Measurements from ENCODE around the gene GRID2. TPM values are rescaled to one million over a fixed set of nuclear protein-coding genes. Genes with fewer than 3 reads are reported as not detected.

GRID2 gene
- total and polyA plus RNA-seq, 9 of the 15 experiments (the other 6 are each of a cell fraction or from before 2014, with no cell fraction given) = 0.04 TPM; not detected in 7

DNA sequence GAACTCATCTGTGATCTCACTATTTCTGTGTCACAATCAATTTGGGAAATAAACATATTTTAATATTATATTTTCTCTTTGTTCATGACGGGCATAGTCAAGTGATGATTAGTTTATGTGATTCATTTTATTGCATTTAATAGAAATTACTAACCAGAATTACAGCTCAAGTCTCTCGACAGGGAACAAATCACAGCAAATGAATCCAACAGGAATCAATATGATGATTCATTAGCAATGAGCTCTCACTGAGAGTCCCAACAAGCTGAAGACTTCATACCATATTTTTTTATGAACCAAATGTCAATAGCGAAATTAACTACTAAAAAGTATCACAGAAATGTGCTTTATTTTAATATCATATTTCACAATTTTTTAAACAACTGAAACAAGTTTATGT lies 649.7 kb downstream of the GRID2 start:
- intact Hi-C loops (cut with micrococcal nuclease) (no loop called here), in situ Hi-C loops (cut with MboI) (no loop called here)
- no peaks in the 10 kb centered on the region for H3K36me3 ChIP-seq (ENCODE audit: control insufficient read depth, insufficient read depth, low read length)
- ChIA-PET POLR2A (no interaction called here), CTCF (ENCODE audit: low intra/inter-chr PET ratio) (no interaction called here)
- DNase-seq (ENCODE audit: extremely low read depth in 1 of 4, low spot score in 3 of 4) (no peak), ATAC-seq (no peak), FAIRE-seq (no peak)
- no peaks in the 10 kb centered on the region for H3K4me1 ChIP-seq (replicated peaks in 1 of 2; ENCODE audit: control insufficient read depth in 2 of 2, insufficient read depth in 2 of 2, low read length in 2 of 2)
- H3K27me3 ChIP-seq (ENCODE audit: control insufficient read depth in 2 of 2, insufficient read depth in 2 of 2, low read length in 2 of 2) = no peaks in the 10 kb centered on the region
- TF ChIP-seq SRSF7 (optimal IDR thresholded peaks at IDR 0.05; ENCODE audit: low read depth, low read length) = no peak
- no peak for TF ChIP-seq ASH1L (IDR thresholded peaks at IDR 0.05; ENCODE audit: borderline replicate concordance, low read depth, partially characterized antibody)
- BruUV-seq (replicated peaks) = no TSS peak
- no peak overlapping the region for H3K4me2 ChIP-seq (ENCODE audit: insufficient read depth, low read length)
- no peak overlapping the region for H3K27ac ChIP-seq (ENCODE audit: extremely low read depth, low read depth, low read length)
- no peaks in the 10 kb centered on the region for H4K20me1 ChIP-seq (replicated peaks; ENCODE audit: control insufficient read depth, insufficient read depth, low read length)
- no peak overlapping the region for H3K9ac ChIP-seq (ENCODE audit: insufficient read depth in 1 of 2, low read depth in 2 of 2, low read length in 2 of 2)
- H2AFZ ChIP-seq (ENCODE audit: low read depth, low read length) = no peak overlapping the region
- no peak overlapping the region for H3K4me3 ChIP-seq
- H3K9me1 ChIP-seq (ENCODE audit: control insufficient read depth, insufficient read depth, low read length) = no peaks in the 10 kb centered on the region
- H3K79me2 ChIP-seq (ENCODE audit: control insufficient read depth, insufficient read depth, low read length) = no peaks in the 10 kb centered on the region
- 0% methylated on average over 3 of the region's 3 CpGs for WGBS (ENCODE audit: insufficient coverage, low coverage, missing lambda C conversion rate)
- H3K9me3 ChIP-seq (replicated peaks; ENCODE audit: control insufficient read depth, insufficient read depth, low read depth, low read length) = no peaks in the 10 kb centered on the region

DNA sequence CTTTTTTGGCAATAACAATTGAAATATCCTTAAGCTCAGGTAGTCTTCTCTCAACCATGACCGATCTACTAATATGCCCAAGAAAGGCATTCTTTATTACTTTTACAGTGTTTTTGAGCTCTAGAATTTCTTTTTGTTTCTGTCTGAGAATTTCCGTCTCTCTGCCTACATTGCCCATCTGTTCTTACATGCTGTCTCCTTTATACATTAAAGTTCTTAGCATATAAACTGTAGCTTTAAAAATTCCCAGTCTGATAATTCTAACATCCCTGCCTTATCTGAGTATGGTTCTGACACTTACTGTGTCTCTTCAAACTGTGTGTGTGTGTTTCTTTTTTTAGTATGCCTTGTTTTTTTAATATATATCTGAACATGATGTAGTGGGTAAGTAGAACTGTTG lies 658.1 kb downstream of the GRID2 start:
- DNase-seq (ENCODE audit: extremely low read depth in 1 of 4, low spot score in 3 of 4) = no peak
- H3K79me2 ChIP-seq (ENCODE audit: control insufficient read depth, insufficient read depth, low read length) = no peaks in the 10 kb centered on the region
- TF ChIP-seq ZNF212 (CRISPR knock-in tag; IDR thresholded peaks at IDR 0.05) = no peak

More for the DNA sequence above, 658.1 kb downstream of the GRID2 start:
- no peak overlapping the region for H3K9ac ChIP-seq (ENCODE audit: insufficient read depth in 1 of 2, low read depth in 2 of 2, low read length in 2 of 2)
- H3K4me3 ChIP-seq = no peak overlapping the region
- no peak overlapping the region for H3K27ac ChIP-seq (ENCODE audit: extremely low read depth, low read depth, low read length)
- no peak overlapping the region for H2AFZ ChIP-seq (ENCODE audit: low read depth, low read length)
- BruUV-seq (replicated peaks) = no TSS peak
- intact Hi-C loops (cut with micrococcal nuclease) = no loop called here
- H4K20me1 ChIP-seq (replicated peaks; ENCODE audit: control insufficient read depth, insufficient read depth, low read length) = no peaks in the 10 kb centered on the region
- no peaks in the 10 kb centered on the region for H3K9me3 ChIP-seq (replicated peaks; ENCODE audit: control insufficient read depth, insufficient read depth, low read depth, low read length)
- in situ Hi-C loops (cut with MboI) = no loop called here
- 0% methylated on average over 2 of the region's 2 CpGs for WGBS (ENCODE audit: insufficient coverage, low coverage, missing lambda C conversion rate)
- ChIA-PET CTCF (ENCODE audit: low intra/inter-chr PET ratio) (no interaction called here), POLR2A (no interaction called here)
- no peaks in the 10 kb centered on the region for H3K36me3 ChIP-seq (ENCODE audit: control insufficient read depth, insufficient read depth, low read length)
- H3K4me2 ChIP-seq (ENCODE audit: insufficient read depth, low read length) = no peak overlapping the region
- no peaks in the 10 kb centered on the region for H3K27me3 ChIP-seq (ENCODE audit: control insufficient read depth in 2 of 2, insufficient read depth in 2 of 2, low read length in 2 of 2)
- ATAC-seq (no peak), FAIRE-seq (no peak)
- no peaks in the 10 kb centered on the region for H3K9me1 ChIP-seq (ENCODE audit: control insufficient read depth, insufficient read depth, low read length)
- H3K4me1 ChIP-seq (replicated peaks in 1 of 2; ENCODE audit: control insufficient read depth in 2 of 2, insufficient read depth in 2 of 2, low read length in 2 of 2) = no peaks in the 10 kb centered on the region
